Stimulated activated CD4-positive, alpha-beta T cell treated with anti-CD3 and anti-CD28 coated beads, TNF-alpha, amount 100 ng/mL, for 48 hours (primary cell): ENCODE data around the gene KCNJ8.
"Not testable (repeated sequence)": the region's sequence is repeated elsewhere in the genome, so short reads cannot be mapped to it uniquely, and the experiment has no call there.

Experiments used
- DNase-seq, 3 donors: peaks; one replicate each; pipeline ENCODE4 v3.0.0-alpha.2; 2020; ENCODE audit warnings: low read depth in 3 of 3

The KCNJ8 gene

GRCh38 chr12:21786041-21786531 is 11.6 kb upstream of the KCNJ8 start:
- DNase-seq: no peak

DNA sequence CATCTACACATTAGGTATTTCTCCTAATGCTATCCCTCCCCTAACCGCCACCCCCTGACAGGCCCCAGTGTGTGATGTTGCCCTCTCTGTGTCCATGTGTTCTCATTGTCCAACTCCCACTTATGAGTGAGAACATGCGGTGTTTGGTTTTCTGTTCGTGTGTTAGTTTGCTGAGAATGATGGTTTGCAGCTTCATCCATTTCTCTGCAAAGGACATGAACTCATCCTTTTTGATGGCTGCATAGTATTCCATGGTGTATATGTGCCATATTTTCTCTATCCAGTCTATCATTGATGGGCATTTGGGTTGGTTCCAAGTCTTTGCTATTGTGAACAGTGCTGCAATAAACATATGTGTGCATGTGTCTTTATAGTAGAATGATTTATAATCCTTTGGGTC is 8.2 kb upstream of the KCNJ8 start:
- not testable (repeated sequence) for DNase-seq

- no peak for DNase-seq
These were observed 6.3 kb upstream of the KCNJ8 start for GRCh38 chr12:21780786-21781185.

DNA sequence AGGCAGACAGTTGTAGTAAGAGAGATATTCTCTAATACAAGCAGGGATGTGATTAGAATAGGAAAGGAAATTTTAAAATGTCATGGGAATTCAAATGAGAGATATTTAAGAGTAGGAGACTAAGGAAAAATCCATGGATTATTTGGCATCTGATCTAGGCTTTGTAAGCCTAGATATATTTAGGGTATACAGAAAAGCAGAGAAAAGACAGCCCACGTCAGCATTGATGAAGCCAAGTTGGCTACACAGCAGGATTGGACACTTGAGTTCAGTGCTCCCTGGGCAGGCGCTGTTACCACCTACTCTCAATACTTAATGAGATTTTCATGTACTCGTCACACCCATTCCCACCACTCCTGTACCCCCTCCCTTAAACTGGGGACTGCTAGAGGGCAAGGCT is 1.7 kb upstream of the KCNJ8 start:
- no peak for DNase-seq

DNA sequence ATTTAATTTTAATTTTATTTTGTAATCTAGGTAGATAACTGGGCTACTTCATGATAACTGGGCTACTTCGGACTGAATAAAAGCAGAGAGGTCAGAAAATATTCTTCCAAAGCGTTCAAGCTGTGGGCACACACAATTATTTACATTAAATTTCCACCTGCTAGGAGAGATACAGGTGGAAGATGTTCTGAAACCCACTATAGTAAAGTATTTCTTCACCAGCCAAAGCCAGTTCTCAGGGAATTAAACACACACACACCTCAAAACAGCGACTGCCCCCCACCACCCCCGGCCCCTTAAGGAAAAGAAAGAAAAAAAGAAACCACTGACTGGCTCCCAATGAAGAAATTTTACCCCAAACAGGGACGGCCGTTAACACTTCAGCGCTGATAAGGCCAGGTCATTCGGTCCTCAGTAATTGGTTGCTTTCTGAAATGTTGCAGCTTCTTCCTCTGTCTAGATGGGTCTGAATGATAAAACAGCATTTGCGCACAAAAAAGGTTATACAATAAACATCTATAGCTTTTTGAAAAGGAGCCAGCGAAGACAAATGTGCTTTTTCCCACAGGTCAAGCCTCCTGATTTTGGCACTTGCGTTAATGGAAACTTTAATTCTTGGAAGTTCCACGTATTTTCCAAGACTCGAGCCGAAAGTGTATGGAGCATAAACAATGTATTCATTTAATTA is 771 bp upstream of the KCNJ8 start:
- no peak for DNase-seq

DNA sequence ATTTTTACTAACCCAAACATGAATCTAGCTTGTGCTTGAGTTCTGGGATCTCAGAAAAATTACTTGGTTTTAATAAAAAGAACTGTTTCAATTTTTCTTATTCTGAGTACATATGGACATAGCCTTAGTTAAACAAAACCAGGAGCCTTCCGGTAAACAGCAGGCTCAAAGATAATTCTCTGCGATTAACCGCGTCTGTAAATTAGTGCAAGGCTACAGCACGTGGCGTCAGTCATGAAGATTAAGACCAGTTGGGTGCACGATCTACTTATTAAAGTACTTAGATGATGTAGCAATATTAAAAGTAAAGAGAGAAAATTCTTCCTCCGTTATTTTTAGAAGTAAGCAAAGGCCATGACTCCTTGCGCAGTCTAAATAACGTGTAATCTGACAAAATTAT is 700 bp downstream of the KCNJ8 start:
- no peak for DNase-seq

GRCh38 chr12:21773263-21773741 is 1.2 kb downstream of the KCNJ8 start:
- no peak for DNase-seq

DNA sequence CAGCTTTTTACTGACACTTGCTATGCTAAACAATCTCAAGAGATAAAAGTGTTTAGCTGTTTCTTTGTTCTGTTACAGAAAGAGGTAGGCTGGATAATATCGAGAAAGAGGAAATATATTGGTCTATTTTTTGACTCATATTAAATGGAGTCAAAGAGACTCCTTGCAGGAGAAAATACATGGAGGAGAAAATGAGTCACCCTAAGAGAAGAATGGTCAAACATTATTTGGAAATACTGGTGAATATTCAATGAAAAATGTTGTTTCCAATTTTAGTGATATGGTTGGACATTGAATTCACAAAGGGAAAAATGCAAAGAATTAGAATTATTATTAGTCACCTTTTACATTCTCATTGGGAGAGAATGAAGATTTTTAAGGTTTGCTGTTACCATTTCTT is 3.2 kb downstream of the KCNJ8 start:
- DNase-seq: no peak

GRCh38 chr12:21769307-21769706 is 5.2 kb downstream of the KCNJ8 start:
- no peak for DNase-seq

DNA sequence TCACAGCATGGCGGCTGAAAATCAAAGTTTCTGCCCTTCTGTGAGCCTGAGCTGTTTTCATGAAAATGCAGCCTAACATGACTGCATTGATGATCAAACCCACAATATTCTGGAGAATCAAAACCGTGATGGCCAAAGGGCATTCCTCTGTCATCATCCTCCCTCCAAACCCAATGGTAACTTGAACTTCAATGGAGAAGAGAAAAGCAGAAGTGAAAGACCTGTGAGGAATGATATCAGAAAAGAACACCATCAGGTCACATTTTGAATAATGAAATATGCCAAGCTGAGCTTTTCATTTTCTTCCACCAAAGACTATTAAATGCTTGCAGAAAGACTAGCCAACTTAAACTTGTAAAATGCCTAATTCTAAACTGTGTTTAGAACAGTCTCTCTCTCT is 8.1 kb downstream of the KCNJ8 start:
- DNase-seq: no peak

DNA sequence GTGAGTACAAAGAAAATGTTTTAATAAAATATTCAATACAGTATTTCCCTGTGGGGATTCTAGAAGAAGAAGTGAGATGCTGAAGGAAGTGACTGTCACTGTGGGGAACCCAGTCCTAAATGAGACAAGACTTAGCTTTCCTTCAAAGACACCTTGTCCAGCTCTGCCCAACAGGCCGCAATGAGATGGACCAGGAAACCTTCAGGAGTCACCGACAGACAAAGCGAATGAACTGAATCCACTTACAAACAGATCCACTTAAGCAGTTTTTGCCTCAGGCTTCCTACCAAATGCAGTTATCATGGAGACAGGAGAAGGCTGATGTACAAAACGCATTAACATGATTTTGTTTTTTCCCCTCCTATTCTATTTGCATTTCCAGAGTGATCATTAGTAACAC is 9.6 kb downstream of the KCNJ8 start:
- no peak for DNase-seq

GRCh38 chr12:21764065-21764464 is 10.4 kb downstream of the KCNJ8 start:
- DNase-seq: no peak

DNA sequence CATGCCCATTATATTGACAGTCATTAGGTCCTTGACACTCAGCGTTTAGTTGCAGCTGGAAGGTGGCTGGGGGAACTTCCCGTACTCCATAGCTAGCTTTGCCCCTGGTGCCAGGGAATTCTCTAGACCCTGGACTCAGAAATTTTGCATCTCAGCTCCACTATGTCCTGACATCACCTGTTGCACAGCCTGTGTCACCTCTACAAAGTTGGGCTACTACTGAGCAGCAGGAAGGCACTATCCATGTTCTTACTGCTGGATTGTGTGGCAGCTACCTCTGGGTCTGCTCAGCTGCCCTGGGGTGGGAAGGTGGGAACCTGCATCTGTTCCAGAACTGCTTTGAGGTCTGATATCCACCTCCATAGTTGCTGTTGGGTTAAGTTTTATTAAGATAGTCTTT is 11.0 kb downstream of the KCNJ8 start:
- no peak for DNase-seq

- no peak for DNase-seq
These were observed 14.8 kb downstream of the KCNJ8 start for GRCh38 chr12:21759737-21760136.

- no peak for DNase-seq
These were observed 16.8 kb downstream of the KCNJ8 start for GRCh38 chr12:21757735-21758134.

- DNase-seq: no peak
These were observed 17.8 kb downstream of the KCNJ8 start for GRCh38 chr12:21756699-21757098.

GRCh38 chr12:21751517-21751916 is 23.0 kb downstream of the KCNJ8 start:
- DNase-seq: no peak

GRCh38 chr12:21745258-21745657 is 29.2 kb downstream of the KCNJ8 start:
- no peak for DNase-seq

DNA sequence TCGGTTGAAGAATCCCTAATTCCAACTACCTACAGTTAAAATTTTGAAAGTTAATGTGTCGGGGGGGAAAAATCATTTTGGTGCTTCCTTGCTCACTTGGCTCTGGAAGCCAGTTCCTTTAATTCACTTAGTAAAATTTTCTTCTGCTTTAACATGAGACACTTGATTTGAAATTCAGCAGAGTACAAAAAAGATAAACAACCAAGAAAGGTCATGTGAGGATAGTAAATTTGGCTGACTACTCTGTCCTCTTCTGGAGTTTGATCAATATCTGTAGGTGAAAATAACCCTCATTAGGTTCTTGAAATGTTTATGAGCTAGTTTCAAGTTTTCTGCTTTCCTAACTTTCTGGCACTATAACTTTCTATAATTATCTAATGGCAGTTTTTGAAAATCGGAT is 43.4 kb downstream of the KCNJ8 start:
- no peak for DNase-seq

DNA sequence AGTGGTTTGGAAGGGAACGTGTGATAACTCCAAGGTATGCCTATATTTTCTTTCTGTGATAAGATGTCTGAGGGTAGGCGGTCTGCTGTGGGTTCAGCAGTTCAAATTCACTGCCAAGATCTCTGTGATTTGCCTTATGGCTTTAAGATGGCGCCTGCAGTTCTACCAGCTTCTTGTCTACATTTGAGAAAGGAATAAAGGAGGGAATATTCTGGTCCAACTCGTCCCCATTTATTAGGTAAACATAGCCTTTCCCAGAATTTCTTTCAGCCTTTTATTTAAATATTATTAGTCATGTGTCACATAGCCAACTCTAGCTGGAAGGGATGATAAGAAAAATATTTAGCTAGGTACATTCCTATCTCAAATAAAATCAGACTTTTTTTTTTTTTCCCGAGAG is 48.8 kb downstream of the KCNJ8 start:
- no peak for DNase-seq

- DNase-seq: no peak
These were observed 55.4 kb downstream of the KCNJ8 start for GRCh38 chr12:21718944-21719650.

DNA sequence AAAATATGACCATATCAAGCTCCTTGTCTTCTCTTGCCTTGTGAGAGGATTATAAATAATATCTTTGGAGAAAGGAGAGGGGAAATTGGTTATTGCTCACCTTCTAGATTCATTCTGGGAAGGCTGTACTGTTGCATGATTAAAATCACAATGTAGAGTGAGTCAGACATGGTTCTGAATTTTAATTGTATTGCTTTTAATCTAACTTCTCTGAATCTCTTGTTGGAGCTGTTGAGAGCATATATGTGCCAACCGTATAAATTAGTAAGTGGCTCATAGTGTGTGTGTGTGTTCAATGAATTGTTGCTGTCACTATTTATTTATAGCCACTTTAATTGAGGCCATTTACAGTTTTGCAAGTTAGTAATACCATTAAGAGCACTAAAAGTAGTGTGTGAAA is 56.1 kb downstream of the KCNJ8 start:
- no peak for DNase-seq

DNA sequence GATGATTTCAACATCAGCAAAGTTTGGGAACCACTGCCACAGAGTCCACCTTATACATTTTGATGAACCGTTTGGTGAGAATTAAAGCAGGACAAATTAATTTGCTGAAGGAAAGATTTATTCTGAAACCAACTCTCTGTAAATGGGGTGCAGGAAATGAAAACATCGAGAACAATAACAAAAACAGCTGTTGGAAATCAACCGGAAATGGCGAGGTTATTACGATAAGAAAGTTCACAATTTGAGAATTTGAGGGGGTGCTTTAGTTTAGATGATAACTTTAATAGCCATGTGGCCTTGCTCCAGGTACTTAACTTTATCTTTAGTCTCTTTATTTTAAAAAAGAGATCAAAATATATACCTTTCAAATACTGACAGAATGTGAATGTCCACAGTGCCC is 56.7 kb downstream of the KCNJ8 start:
- DNase-seq: no peak
